Measurements from ENCODE around the gene PCSK5. TPM values are rescaled to one million over a fixed set of nuclear protein-coding genes. Genes with fewer than 3 reads are reported as not detected.

The PCSK5 gene
- total RNA-seq, 2 donors from 2014 or later = 2.5 to 3.5 TPM

DNA sequence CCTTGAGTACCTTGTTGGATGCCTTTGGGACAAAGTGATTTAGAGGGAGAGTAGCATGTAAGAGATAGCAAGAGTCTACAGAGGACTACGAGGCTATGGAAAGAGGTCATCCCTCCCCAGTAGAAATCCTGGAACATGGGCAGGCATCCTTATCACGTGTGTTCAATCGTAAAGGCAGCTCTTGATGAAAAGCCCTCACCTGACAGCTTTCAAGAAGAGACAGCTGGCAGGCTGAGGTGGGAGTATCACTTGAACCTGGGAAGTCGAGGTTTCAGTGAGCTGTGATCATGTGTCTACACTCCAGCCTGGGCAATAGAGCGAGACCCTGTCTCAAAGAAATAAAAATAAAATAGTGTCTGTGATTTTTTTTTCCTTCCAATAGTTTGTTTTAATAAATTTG, 112.6 kb downstream of the PCSK5 start:
- 93 to 96% methylated on average over 4 to 5 of the region's 5 CpGs for WGBS, 2 experiments (ENCODE audit: insufficient coverage in 1 of 2, insufficient read length in 1 of 2)
- Mint-ChIP-seq H3K9me3 (peaks cover 16% of the 10 kb centered on the region), H3K4me3 (no peak overlapping the region), H3K36me3 (ENCODE audit: low read depth) (no peaks in the 10 kb centered on the region), H3K4me1 (no peaks in the 10 kb centered on the region), H3K27ac (no peak overlapping the region), H3K27me3 (ENCODE audit: insufficient read depth) (peaks cover 34% of the 10 kb centered on the region)
- no peaks in the 10 kb centered on the region for H3K4me1 ChIP-seq (ENCODE audit: control insufficient read depth, insufficient read depth, low read length)
- H3K4me3 ChIP-seq (ENCODE audit: low read length) = no peak overlapping the region
- DNase-seq = no peak
- H3K9me3 ChIP-seq (ENCODE audit: control insufficient read depth, low read length) = peaks cover 17% of the 10 kb centered on the region
- TF ChIP-seq, protein P1, sequence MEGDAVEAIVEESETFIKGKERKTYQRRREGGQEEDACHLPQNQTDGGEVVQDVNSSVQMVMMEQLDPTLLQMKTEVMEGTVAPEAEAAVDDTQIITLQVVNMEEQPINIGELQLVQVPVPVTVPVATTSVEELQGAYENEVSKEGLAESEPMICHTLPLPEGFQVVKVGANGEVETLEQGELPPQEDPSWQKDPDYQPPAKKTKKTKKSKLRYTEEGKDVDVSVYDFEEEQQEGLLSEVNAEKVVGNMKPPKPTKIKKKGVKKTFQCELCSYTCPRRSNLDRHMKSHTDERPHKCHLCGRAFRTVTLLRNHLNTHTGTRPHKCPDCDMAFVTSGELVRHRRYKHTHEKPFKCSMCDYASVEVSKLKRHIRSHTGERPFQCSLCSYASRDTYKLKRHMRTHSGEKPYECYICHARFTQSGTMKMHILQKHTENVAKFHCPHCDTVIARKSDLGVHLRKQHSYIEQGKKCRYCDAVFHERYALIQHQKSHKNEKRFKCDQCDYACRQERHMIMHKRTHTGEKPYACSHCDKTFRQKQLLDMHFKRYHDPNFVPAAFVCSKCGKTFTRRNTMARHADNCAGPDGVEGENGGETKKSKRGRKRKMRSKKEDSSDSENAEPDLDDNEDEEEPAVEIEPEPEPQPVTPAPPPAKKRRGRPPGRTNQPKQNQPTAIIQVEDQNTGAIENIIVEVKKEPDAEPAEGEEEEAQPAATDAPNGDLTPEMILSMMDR (conservative IDR thresholded peaks at IDR 0.05) = no peak
- no peak overlapping the region for H3K27ac ChIP-seq (ENCODE audit: low read depth, low read length)
- H3K27me3 ChIP-seq (ENCODE audit: control insufficient read depth, insufficient read depth, low read length, poor library complexity, severe bottlenecking) = peaks cover 13% of the 10 kb centered on the region
- H3K36me3 ChIP-seq (ENCODE audit: control insufficient read depth, insufficient read depth, low read length) = no peaks in the 10 kb centered on the region
- no peak overlapping the region for H3K9ac ChIP-seq (ENCODE audit: extremely low read depth, low read length, poor library complexity, severe bottlenecking)

- Histone ChIP-seq H3K36me3 (ENCODE audit: control insufficient read depth, insufficient read depth, low read length) (no peaks in the 10 kb centered on the region), H3K27me3 (ENCODE audit: control insufficient read depth, insufficient read depth, low read length, poor library complexity, severe bottlenecking) (peaks cover 13% of the 10 kb centered on the region), H3K9ac (ENCODE audit: extremely low read depth, low read length, poor library complexity, severe bottlenecking) (no peak overlapping the region), H3K4me1 (ENCODE audit: control insufficient read depth, insufficient read depth, low read length) (no peaks in the 10 kb centered on the region), H3K27ac (ENCODE audit: low read depth, low read length) (no peak overlapping the region), H3K9me3 (ENCODE audit: control insufficient read depth, low read length) (peaks cover 7% of the 10 kb centered on the region), H3K4me3 (ENCODE audit: low read length) (no peak overlapping the region)
- no peak overlapping the region for H3K4me3 Mint-ChIP-seq
- no peak for DNase-seq
- TF ChIP-seq, protein P1 (conservative IDR thresholded peaks at IDR 0.05) = no peak
- H3K4me1 Mint-ChIP-seq = no peaks in the 10 kb centered on the region
- H3K9me3 Mint-ChIP-seq = peaks cover 8% of the 10 kb centered on the region
- H3K36me3 Mint-ChIP-seq (ENCODE audit: low read depth) = no peaks in the 10 kb centered on the region
- peaks cover 30% of the 10 kb centered on the region for H3K27me3 Mint-ChIP-seq (ENCODE audit: insufficient read depth)
- WGBS, 2 experiments (ENCODE audit: insufficient coverage in 1 of 2, insufficient read length in 1 of 2) = 100% methylated on average over 1 of the region's 1 CpG; no CpG with 5 or more reads in 1 of the 2 experiments
- H3K27ac Mint-ChIP-seq = no peak overlapping the region
These were observed 114.1 kb downstream of the PCSK5 start for GRCh38 chr9:76004526-76004925.

DNA sequence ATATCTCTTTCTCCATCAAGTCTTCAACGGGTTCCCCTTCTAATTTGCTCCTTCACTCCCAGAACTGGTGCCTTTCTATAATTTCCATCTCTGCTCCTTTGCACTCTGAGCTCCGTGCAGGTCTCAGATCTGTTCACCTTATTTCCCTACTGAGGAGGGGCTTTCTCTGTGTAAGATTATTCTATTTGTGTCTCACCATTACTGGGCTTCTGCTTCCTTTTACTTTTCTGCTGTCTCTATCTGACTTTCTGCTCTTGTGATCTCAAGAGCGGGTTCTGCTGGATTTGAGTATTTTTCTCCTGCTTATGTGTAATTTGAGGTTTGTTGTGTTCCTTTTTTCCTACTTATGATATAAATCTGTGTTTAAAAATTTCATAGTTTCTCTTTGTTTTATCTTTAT, 117.5 kb downstream of the PCSK5 start:
- Histone ChIP-seq H3K36me3 (ENCODE audit: control insufficient read depth, insufficient read depth, low read length) (no peaks in the 10 kb centered on the region), H3K9me3 (ENCODE audit: control insufficient read depth, low read length) (no peaks in the 10 kb centered on the region), H3K9ac (ENCODE audit: extremely low read depth, low read length, poor library complexity, severe bottlenecking) (no peak overlapping the region), H3K4me3 (ENCODE audit: low read length) (no peak overlapping the region), H3K4me1 (ENCODE audit: control insufficient read depth, insufficient read depth, low read length) (no peaks in the 10 kb centered on the region), H3K27me3 (ENCODE audit: control insufficient read depth, insufficient read depth, low read length, poor library complexity, severe bottlenecking) (no peaks in the 10 kb centered on the region), H3K27ac (ENCODE audit: low read depth, low read length) (no peak overlapping the region)
- TF ChIP-seq, protein P1 (conservative IDR thresholded peaks at IDR 0.05) = no peak
- Mint-ChIP-seq H3K4me3 (no peak overlapping the region), H3K27ac (no peak overlapping the region), H3K4me1 (peaks cover 2% of the 10 kb centered on the region), H3K27me3 (ENCODE audit: insufficient read depth) (peaks cover 13% of the 10 kb centered on the region), H3K36me3 (ENCODE audit: low read depth) (no peaks in the 10 kb centered on the region), H3K9me3 (no peaks in the 10 kb centered on the region)
- DNase-seq = no peak
- 60 to 91% methylated on average over 1 to 3 of the region's 3 CpGs for WGBS, 2 experiments (ENCODE audit: insufficient coverage in 1 of 2, insufficient read length in 1 of 2)

Data from endodermal cell (in vitro differentiated cells).